ENCODE results near the gene PTPRB. TPM values are rescaled to one million over a fixed set of nuclear protein-coding genes. Genes with fewer than 3 reads are reported as not detected.

The PTPRB gene
- total and polyA plus RNA-seq, 2 donors (not counting 3 experiments of a cell fraction or from before 2014, with no cell fraction given): 64.1 to 151 TPM

GRCh38 chr12:70571029-70571428 lies 66.2 kb downstream of the PTPRB start:
- no peaks in the 10 kb centered on the region for H4K20me1 ChIP-seq (replicated peaks; ENCODE audit: control insufficient read depth, extremely low read depth, insufficient read depth, low read length)
- no peak overlapping the region for H2AFZ ChIP-seq (ENCODE audit: low read depth, low read length)
- no peaks in the 10 kb centered on the region for H3K9me1 ChIP-seq (replicated peaks; ENCODE audit: control insufficient read depth, extremely low read depth, insufficient read depth, low read length)
- intact Hi-C loops (cut with micrococcal nuclease) (loop anchor here (10.0 kb wide), 1 partner anchor 786 kb away; no protein-coding TSS in a partner anchor), dilution Hi-C loops (cut with MboI; ENCODE audit: extremely low pct_ligation_motif_present, low sequenced_read_pairs) (no loop called here)
- H3K4me3 ChIP-seq (replicated peaks in 1 of 3; ENCODE audit: insufficient read depth in 1 of 3, low read depth in 1 of 3, low read length in 3 of 3): no peak overlapping the region
- H3K79me2 ChIP-seq (ENCODE audit: control insufficient read depth, insufficient read depth, low read length): no peaks in the 10 kb centered on the region
- no peak for FAIRE-seq
- BruUV-seq (replicated peaks): no TSS peak
- TF ChIP-seq CTCF (IDR thresholded peaks at IDR 0.05; ENCODE audit: extremely low read depth in 1 of 2, insufficient read depth in 1 of 2, low read depth in 1 of 2, low read length in 2 of 2) (no peak), GATA2 (IDR thresholded peaks at IDR 0.05; ENCODE audit: insufficient read depth, insufficient read length, low read depth, low read length) (no peak), EZH2 (IDR thresholded peaks at IDR 0.05; ENCODE audit: borderline replicate concordance, low read depth, low read length, severe bottlenecking) (no peak), POLR2AphosphoS5 (IDR thresholded peaks at IDR 0.05; ENCODE audit: insufficient read depth, low read depth, low read length) (no peak), MYC (IDR thresholded peaks at IDR 0.05; ENCODE audit: low read depth, low read length) (no peak), POLR2A (IDR thresholded peaks at IDR 0.05; ENCODE audit: low read depth, low read length) (no peak), FOS (IDR thresholded peaks at IDR 0.05; ENCODE audit: borderline replicate concordance, insufficient read depth, low read length) (no peak), JUN (IDR thresholded peaks at IDR 0.05; ENCODE audit: borderline replicate concordance, insufficient read depth, insufficient read length, low read depth) (no peak), MAX (IDR thresholded peaks at IDR 0.05; ENCODE audit: insufficient read depth, insufficient read length) (no peak)
- no peak for DNase-seq (ENCODE audit: low read depth, low spot score)
- ChIA-PET CTCF (interaction anchor here (1.6 kb wide), 1 partner anchor 691 kb away, joined by 5 read pairs; no protein-coding TSS in a partner anchor), POLR2A (no interaction called here)
- no peaks in the 10 kb centered on the region for H3K27me3 ChIP-seq (ENCODE audit: control insufficient read depth in 2 of 2, insufficient read depth in 2 of 2, low read length in 2 of 2)
- no peaks in the 10 kb centered on the region for H3K9me3 ChIP-seq (replicated peaks; ENCODE audit: control insufficient read depth, insufficient read depth, low read length)
- peaks cover 49 to 65% of the 10 kb centered on the region in 2 experiments for H3K36me3 ChIP-seq (ENCODE audit: control insufficient read depth in 2 of 2, extremely low read depth in 1 of 2, insufficient read depth in 2 of 2, low read length in 2 of 2)
- peaks cover 4% of the 10 kb centered on the region for H3K4me1 ChIP-seq (ENCODE audit: control insufficient read depth, extremely low read depth, insufficient read depth, low read length)
- H3K9ac ChIP-seq (replicated peaks; ENCODE audit: extremely low read depth, insufficient read depth, low read length): no peak overlapping the region
- no peak overlapping the region for H3K4me2 ChIP-seq (ENCODE audit: insufficient read depth, low read length)
- no peak overlapping the region for H3K27ac ChIP-seq (ENCODE audit: insufficient read depth, low read depth, low read length)
